ENCODE results near the gene JAM3.
"Not testable (repeated sequence)": the region's sequence is repeated elsewhere in the genome, so short reads cannot be mapped to it uniquely, and the experiment has no call there.

Gene JAM3

DNA sequence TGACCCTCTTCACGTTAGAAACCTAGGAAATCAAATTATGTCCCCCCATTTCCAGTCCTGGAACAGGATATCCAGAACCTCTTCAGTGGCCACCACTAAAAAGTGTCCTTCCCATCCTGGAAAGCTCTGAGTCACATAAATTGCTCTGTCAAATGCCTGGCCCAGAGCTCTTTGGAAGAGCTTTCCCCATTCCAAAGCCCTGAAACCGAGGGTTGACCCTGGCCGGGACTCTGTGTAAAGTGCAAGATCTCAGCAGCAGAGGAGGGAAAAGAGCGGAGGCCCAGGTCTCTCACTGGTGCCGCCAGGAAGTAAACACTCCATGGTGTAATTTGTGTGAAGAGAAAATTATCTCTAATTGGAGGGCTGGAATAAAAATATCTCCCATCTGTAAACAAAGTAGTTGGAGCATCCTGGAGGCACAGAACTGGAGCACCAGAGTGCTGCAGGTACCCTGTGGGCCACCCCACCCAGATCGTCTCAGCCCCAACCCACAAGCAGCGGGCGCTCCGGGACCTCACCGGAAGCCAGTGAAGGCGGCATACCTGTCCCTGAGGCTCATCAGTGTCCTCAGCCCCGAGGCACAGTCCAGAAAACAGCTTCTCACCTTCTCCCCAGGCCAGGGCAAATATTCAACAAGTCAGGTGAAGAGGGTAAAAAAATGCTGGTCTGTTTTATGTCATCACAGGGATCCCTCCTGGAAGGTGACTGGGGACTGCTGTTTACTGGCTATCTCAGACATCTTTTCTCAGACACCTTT lies 4.7 kb upstream of the JAM3 start:
- DNase-seq = no peak

DNA sequence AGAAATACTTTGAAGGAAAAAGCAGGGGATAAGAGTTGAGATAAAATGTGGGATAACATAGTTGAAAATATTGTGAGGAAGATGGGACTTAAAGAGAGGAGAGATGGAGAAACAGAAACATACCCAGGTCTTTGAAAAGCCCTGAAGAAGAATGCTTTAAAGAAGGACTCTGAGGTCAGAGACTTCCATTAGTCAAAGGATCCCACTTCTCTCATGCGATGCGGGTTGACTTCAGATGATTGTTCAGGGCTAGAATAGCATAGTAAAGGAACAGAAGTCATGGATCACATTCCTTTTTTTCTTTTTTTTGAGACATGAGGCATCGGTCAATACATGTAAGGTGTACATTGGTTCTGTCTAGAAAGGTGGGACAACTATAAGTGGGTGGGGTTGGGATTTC lies 3.5 kb upstream of the JAM3 start:
- no peak for DNase-seq

DNA sequence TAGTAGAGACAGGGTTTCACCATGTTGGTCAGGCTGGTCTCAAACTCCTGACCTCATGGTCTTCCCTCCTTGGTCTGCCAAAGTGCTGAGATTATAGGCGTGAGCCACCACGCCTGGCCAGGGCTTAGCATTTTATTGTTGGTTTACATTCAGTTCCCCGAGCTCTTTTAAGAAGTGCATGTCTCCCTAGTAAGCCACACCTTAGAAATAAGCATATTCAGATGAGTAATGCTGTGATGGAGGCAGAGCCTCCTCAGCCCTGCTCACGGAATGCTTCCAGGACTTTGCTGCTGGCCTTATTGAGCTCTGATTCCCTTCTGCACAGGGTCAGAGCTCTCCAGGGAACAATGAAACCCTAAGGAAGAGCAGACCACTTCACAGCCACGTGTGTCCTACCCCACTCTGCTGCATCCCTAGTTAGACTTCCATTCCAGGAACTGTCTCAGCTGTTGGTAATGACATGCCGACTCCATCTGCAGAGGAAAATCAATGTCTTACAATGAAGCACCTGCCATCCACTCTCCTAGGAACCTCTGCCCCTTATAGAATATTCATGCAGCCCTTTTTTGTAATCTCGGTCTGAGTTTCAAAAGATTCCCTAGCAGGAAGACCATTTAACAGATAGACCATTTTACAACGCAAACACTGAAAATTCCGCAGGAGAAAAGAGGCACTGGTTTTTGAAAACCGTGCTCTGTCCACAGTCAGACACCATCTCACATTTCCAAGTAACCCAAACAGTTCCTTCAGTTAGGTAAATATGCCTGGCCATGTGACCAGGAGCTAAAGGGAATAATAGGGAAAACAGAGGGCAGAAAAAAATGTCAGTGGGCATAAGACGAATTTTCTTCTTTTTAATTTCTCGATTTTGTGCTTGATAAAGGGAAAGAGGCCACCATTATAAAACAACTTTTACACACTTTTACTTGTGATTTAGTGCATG lies 1.7 kb upstream of the JAM3 start:
- DNase-seq = no peak

DNA sequence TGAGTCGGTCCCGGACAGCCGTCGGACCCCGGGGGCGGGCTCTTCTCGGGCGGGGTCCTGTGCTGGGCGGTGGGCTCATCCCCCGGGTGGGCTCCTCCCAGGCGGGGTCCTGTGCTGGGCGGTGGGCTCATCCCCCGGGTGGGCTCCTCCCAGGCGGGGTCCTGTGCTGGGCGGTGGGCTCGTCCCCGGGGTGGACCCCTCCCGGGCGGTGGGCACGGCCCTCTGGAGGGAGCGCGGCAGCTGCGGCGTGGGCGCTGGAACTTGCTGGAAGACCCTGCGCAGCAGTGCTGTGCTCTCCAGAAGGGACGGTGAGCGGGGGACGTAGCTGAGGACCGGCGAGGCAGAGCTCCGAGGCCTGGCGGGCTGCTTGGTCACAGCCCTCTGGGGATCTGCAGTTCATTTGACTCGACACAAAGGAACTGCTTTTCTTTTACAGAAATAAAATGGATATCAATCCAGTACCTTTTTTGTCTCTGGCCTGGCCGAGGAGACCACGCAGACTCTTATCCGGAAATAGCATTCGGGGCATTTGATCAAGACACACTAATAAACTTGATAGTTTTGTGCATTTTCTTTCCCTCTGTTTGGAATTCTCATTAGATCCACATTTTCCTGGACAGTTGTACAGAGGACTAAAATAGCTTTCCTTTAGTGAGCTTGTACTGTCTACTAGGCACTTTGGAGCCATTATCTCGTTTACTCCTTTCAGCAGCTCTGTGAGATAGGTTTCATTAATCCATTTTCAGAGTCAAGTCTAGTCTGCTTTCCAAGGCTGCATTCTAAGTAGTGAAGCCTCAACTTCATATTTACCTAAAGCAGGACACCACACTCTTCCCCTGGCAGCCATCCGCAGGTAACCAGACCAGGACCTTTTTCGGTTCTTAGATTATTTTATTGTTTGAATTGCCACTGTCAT lies 812 bp downstream of the JAM3 start:
- DNase-seq = no peak

DNA sequence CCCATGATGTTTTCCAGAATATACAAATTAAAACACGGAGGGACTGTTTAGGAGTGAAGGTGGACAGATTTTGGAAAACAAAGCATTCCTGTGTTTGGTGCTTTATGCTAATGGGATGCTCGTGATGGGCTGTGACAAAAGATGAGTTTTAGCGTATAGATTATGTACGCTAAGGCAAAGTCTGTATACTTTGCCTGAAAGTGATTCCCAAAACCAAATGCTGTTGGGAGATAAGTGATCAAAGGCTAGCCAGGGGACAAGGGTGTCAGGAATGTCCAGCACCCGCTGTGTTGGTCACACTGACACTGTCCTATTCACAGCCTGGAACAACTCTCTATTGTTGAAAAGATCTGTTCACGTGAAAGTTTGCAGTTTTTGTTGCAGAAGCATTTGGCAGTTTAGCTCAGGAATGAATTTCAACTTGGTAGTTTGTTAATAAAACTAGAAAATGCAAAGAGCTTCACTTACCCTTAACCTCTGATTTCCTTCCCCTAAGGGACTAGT lies 1.5 kb downstream of the JAM3 start:
- DNase-seq = no peak

DNA sequence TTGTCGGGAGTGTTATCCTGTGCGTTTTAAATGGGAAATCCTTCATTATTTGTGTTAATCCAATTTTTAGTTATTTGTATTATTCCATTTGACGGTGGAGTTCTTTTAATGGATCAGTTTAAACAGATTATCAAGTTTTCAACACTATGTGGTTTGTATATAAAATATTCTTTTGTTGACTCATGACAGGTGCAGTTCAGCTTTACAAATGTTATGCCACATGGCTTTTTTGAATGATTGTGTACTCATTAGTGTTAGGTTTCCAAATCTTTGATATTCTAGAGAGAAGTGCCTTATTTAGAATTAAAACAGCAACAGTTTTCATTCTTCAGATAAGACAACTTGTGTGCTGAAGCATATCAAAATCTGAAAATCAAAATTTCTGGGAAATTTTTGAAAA lies 2.4 kb downstream of the JAM3 start:
- DNase-seq = no peak

DNA sequence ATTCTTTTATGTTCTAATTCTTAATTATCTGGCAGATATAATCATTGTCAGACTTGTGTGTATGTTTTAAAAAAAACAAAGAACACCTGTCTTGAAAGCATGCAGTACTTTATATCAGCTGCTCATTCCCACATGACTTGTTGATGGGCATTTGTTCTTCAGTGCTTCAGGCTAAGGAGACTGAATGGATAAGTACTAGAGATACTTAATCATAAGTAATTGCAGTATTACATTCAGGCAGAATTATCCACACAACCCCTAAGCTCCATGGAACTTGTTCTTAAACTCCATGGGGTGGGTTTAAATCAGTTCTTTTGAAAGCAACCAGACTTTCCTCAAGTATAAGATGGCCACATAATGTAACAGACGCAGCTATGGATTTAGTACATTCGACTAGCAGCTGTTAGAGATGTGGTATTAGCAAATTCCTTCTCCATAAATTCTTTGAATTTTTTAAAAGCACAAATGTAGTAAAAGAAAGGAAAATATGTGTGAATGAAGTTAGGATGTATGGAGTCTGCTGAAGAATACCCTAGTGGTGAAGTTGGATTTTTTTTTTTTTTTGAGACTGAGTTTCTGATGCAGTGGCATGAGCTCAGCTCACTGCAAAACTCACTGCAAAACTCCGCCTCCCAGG lies 3.0 kb downstream of the JAM3 start:
- DNase-seq = no peak

DNA sequence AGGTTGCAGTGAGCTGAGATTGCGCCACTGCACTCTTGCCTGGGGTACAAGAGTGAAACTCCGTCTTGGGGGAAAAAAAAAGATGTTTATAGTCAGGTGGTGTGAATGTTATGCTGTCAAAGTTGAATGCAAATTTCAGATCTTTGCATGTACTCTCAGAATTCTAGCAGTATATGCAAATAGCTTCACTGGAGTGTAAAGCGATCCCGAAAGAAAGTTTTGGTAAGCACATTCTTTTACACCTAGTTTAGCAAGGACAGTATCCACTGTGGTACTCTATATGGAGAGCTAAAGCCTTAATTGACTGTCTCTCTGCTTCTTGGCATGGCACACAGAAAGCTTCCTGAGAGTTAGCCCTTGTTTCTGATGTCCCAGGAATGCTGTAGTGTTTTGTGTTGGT lies 4.0 kb downstream of the JAM3 start:
- DNase-seq = no peak

DNA sequence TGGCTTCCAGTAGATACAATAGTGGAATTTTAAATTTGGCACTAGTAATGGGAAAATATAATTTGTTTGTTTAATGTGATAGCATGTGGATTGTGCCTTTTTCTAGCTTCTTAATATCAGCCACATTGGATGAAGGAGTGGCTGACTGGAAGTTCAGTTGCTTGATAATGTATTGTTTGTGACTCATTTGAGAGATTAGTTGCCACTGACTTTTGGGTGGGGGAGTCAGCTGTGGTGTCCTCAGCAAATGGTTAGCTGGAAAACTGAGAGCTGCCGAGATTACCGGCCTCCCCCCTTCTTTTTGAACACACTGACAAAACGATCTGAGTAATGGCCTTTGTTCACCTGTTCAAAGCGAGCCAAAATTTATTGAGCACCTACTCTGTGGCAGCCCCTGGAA lies 5.5 kb downstream of the JAM3 start:
- DNase-seq = no peak

DNA sequence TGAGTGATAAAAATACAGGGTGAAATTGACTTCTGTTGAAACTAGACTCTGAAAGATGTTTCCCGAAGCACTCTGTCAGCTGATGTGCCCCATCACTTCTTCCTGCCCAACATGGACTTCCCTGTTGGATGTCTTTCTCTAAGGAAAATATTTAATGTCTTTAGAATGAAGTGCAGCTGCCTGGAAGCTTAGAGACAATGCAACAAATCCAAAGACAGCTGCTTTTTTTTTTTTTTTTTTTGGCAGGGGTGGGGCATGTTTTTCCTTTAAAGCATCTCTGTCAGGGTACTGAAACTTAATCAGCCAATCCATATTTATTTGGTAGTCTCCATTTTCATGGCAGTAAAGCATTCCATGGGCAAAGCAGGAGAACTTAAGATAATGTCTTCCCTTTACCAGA lies 5.9 kb downstream of the JAM3 start:
- DNase-seq = no peak

DNA sequence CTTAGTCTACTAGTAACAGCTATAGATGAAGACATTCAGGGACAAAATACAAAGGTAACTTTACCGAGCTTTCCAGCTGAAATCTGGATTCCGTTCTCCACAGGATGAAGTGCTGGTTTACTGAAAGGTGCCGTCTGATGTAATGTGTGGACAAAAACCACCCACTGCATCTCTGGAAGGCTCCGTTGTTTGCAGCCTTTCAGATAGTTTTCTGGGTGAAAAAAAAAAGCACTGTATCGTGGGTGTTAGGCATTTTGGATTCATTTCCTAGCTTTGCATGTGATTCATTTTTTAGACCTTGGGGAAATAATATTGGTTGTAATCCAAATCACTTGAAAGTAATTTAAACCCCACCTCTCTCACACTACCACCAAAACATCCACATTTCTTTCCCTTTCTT lies 10.4 kb downstream of the JAM3 start:
- DNase-seq = no peak

DNA sequence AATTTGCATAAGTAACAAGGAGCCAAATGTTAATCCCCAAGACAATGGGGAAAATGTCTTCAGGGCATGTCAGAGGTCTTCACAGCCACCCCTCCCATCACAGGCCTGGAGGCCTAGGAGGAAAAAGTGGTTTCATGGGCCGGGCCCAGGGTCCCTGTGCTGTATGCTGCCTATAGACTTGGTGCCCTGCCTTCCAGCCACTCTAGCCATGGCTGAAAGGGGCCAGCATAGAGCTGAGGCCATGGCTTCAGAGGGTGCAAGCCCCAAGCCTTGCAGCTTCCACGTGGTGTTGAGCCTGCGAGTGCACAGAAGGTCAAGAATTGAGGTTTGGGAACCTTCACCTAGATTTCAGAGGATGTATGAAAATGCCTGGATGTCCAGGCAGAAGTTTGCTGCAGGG lies 12.4 kb downstream of the JAM3 start:
- not testable (repeated sequence) for DNase-seq

DNA sequence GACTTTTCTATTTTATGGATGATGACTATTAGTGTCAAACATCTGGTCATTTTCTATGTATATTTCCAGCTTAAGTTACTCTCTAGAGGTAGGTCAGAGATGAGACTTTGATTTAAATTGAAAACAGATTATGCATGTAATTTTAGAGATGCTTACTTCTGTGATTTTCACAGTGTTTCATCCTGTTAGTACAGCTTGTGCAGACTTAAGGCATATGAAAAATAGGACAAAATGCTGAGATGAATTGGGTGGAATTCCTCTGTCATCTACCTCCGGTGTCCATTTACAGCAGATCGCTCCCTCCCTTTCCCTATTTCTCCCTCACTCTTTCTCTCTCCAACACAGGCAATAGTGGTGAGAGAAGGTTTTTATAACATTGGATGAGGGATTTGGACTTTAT lies 14.1 kb downstream of the JAM3 start:
- DNase-seq = no peak

DNA sequence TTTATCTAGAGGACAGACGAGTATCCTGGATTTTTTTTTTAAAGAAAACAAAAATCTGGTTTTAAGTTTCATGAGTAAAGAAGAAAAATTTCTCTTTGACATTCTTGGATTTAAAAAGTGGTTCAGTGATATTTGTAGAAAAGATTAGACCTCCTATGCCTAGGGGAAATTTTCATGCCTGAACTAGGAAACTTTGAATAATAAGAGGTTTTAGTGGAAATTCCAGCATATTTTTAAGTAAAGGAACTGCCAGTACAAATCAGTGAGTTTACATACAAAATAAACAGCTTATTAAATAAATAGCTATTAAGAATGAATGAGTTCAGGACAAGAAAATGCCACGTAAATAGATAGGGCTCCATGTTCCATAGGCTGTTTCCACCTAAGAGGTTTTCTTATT lies 17.5 kb downstream of the JAM3 start:
- DNase-seq = no peak

DNA sequence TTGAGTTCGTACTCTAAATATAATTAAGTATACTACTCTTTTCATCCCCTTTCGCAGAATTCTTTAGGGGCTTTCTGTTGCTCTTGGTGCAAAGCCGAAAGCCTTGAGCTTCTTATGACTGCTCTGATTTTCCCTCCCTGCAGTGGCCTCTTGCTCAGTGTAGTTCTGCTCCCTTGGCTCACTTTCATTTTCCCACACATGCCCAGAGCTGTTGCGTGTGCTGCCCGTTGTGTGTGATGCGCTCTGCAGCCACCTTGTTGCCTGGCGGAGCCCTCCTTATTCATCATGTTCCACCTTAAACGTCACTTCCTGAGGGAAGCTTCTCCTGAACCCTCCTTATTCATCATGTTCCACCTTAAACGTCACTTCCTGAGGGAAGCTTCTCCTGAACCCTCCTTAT lies 23.1 kb downstream of the JAM3 start:
- not testable (repeated sequence) for DNase-seq

DNA sequence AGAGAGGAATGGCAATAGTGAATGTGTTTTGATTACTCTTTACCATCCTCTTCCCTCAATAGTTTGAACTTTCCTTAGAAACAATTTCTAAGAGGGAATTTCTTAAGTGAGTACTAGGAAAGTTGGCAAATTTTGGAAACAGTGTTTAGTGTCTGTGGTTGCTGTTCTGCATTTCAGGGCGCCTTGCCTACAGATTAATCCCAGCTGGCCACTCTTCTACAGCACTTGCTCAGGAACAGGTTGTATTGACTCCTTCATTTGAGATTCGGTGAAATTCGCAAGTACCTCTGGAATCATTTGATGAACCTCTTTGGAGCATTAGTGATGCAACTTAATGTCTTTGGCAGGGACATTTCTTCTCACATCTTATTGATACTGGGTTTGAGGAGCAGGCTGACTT lies 28.3 kb downstream of the JAM3 start:
- DNase-seq = no peak

DNA sequence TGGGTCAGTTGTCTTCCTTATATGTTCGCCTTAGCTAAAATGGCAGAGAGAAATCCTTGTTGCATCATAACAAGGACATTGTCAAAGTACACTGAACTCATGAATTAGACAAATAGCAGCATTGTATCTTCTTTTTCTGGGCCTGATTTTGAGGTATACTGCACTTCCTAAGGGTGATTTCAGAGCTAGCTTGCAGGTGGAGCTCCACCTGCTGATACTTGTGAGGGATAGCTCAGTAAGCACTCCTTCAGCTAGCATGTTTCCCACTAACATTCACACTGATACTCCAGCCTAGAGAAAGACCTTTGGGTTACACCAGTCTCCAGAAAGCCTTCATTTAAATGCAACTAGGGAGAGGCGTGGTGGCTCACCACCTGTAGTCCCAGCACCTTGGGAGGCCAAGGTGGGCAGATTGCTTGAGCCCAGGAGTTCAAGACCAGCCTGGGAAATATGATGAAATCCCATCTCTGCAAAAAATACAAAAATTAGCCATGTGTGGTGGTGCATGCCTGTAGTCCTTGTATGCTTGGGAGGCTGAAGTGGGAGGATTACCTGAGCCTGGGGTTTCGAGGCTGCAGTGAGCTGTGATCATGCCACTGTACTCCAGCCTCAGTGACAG lies 29.8 kb downstream of the JAM3 start:
- peak; percentile 5 for DNase-seq

DNA sequence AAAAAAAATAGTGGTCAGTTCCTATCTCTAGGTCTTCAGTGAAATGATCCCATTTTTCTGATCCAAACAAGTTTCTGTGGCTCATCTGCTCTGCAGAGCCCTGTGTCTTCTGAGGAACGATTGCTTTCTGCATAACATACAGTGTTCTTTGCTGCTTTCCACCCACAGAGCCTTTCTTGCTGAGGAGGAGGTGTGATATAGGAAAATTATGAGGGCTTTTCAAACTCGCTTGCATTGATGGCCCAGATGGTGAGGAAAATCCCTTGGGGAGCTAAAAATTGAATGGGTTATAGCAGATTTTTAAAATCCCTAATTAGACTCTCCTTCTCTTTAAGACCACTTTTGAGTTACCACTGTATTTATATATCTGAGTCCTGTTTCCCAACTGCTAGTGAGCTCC lies 31.3 kb downstream of the JAM3 start:
- DNase-seq = no peak

DNA sequence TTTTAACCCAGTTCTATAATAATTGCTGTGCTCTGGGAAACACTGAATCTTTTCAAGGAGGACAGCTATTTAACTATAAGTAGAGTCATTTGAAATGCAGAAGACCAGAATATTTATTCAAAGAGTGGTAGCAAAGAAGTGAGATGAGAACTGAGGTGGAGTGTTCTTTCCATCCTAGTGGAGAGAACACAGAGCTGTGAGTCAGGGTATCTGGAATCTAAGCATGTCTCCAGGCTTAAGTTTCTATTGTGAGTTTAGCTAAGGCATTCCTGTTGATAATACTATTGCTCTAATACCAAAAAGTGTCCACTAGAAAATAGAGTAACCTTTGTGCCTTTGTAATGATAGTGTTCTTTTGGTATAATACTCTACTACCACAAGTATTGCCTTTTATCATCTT lies 32.4 kb downstream of the JAM3 start:
- no peak for DNase-seq

DNA sequence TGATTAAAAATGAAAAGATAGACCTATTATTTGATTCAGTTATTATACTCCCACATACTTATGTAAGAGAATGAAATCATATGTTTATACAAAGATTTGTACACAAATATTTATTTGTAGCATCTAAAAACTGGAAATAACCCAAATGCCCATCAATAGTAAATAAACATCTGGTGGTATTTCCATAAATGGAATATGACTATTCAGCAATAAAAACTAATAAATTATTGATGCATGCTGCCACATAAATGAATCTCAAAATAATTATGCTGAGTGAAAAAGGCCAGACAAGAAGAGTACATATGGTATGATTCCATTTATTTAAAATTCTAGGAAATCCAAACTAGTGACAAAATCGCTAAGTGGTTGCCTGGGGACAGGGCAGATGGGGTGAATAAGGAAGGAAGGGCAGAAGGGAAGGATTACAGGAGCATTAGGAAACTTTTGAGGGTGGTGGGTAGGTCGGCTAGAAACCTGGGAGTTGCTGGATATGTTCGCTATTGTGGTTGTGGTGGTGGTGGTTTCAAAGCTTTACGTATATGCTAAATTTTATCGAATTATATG lies 41.5 kb downstream of the JAM3 start:
- DNase-seq = no peak

DNA sequence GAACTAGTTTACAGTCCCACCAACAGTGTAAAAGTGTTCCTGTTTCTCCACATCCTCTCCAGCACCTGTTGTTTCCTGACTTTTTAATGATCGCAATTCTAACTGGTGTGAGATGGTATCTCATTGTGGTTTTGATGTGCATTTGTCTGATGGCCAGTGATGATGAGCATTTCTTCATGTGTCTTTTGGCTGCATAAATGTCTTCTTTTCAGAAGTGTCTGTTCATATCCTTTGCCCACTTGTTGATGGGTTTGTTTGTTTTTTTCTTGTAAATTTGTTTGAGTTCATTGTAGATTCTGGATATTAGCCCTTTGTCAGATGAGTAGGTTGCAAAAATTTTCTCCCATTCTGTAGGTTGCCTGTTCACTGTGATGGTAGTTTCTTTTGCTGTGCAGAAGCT lies 44.9 kb downstream of the JAM3 start:
- not testable (repeated sequence) for DNase-seq

DNA sequence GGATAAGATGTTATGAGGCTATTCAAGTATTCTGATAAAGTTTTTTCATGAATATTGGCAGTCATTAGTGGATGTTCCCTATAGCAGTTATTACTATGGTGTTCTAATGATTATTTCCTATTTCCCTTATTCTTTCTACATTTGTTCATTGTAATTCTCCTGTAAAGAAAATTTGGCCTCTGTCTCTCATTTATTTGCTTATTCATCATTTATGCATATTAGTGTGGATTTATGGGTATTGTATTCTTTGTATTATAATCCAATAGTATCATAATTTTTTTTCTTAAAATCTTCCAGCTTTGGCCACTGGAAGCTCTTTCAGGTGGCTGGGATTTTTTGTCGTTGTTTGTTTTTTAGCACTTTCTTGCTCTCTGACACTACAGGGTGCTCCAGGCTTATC lies 47.3 kb downstream of the JAM3 start:
- DNase-seq = no peak

All from activated CD4-positive, alpha-beta T cell treated with anti-CD3 and anti-CD28 coated beads, Interleukin-2, amount 50 U/mL, for 16 hours (primary cell).